GM12872 (cell line): ENCODE measurements around the gene TGM1.

Experiments
- CTCF ChIP-seq: IDR thresholded peaks from 3 replicates; pipeline ENCODE4 v1.5.1; 2011; ENCODE audit warnings: low read depth, mild to moderate bottlenecking, low read length, moderate library complexity; ENCODE audit not compliant: insufficient read depth

TGM1 gene

GRCh38 chr14:24262821-24263733 is at the start of gene TGM1:
Gene TGM1, minus strand, starts transcription at chr14:24263177. Its CDS starts 825 bp downstream, at chr14:24262352.
- TF ChIP-seq CTCF = no peak

GRCh38 chr14:24311837-24312615 is 49.0 kb upstream of the TGM1 start:
- TF ChIP-seq CTCF = no peak

- peak; percentile 34 for TF ChIP-seq CTCF
Observed at GRCh38 chr14:24310646-24311604, 47.9 kb upstream of the TGM1 start, which contains the start of gene LTB4R. Gene LTB4R, plus strand, starts transcription at chr14:24311502. Its CDS starts 4,150 bp downstream, at chr14:24315652.

- TF ChIP-seq CTCF = no peak
Observed at GRCh38 chr14:24310265-24310645, 47.3 kb upstream of the TGM1 start.

GRCh38 chr14:24309538-24310264 is 46.7 kb upstream of the TGM1 start, which contains the start of gene LTB4R2:
Gene LTB4R2, plus strand, starts transcription at chr14:24310140. Its CDS starts 525 bp downstream, at chr14:24310665.
- no peak for TF ChIP-seq CTCF

- TF ChIP-seq CTCF = no peak
Observed at GRCh38 chr14:24308342-24309124, 45.6 kb upstream of the TGM1 start.
